GM06990 (cell line): Measurements from ENCODE around the gene GPR21.

ENCODE experiments used
- DNase-seq: peaks from one replicate; pipeline ENCODE4 v3.0.0-alpha.2; 2011; ENCODE audit not compliant: insufficient read length; ENCODE audit errors: extremely low read depth
- H3K27me3 ChIP-seq: replicated peaks from 2 replicates; pipeline ENCODE4 v1.6.0; 2011; ENCODE audit warnings: low read length; ENCODE audit not compliant: control insufficient read depth, insufficient read depth
- H3K36me3 ChIP-seq: 2 replicates; pipeline ENCODE4 v1.5.1; 2011; ENCODE audit warnings: low read length; ENCODE audit not compliant: control insufficient read depth, insufficient read depth
- H3K4me3 ChIP-seq: replicated peaks from 2 replicates; pipeline ENCODE4 v1.5.1; 2011; ENCODE audit warnings: low read depth, mild to moderate bottlenecking, control low read depth, low read length
- TF ChIP-seq, protein P1 (sequence below): IDR thresholded peaks from 2 replicates; pipeline ENCODE4 v1.5.1; 2011; ENCODE audit warnings: low read length, control low read depth, mild to moderate bottlenecking, inconsistent platforms; ENCODE audit not compliant: insufficient read depth, poor library complexity, severe bottlenecking

Gene GPR21

DNA sequence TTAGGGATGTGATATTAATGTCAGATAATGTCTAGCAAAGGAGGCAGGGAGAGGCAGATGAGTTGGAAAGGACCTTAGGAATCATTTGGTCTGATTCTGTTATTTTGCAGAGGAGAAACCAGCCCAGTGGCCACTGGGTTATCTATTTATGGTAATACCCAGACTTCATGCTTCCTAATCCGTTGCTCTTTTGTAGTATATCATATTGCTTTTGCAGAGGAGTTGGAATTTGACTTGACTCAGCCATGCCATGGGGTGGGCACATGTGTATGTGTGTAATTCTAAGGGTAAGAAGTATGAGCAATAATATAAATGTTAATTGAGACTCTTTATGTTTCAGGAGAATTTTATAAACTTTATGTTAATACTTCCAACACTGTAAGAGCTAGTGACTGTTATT lies 7.3 kb downstream of the GPR21 start:
- no peak for DNase-seq
- Histone ChIP-seq H3K36me3 (no peaks in the 10 kb centered on the region; the same call in none of the 2 replicates), H3K4me3 (no peak overlapping the region), H3K27me3 (no peaks in the 10 kb centered on the region)
- TF ChIP-seq, protein P1, sequence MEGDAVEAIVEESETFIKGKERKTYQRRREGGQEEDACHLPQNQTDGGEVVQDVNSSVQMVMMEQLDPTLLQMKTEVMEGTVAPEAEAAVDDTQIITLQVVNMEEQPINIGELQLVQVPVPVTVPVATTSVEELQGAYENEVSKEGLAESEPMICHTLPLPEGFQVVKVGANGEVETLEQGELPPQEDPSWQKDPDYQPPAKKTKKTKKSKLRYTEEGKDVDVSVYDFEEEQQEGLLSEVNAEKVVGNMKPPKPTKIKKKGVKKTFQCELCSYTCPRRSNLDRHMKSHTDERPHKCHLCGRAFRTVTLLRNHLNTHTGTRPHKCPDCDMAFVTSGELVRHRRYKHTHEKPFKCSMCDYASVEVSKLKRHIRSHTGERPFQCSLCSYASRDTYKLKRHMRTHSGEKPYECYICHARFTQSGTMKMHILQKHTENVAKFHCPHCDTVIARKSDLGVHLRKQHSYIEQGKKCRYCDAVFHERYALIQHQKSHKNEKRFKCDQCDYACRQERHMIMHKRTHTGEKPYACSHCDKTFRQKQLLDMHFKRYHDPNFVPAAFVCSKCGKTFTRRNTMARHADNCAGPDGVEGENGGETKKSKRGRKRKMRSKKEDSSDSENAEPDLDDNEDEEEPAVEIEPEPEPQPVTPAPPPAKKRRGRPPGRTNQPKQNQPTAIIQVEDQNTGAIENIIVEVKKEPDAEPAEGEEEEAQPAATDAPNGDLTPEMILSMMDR = no peak

DNA sequence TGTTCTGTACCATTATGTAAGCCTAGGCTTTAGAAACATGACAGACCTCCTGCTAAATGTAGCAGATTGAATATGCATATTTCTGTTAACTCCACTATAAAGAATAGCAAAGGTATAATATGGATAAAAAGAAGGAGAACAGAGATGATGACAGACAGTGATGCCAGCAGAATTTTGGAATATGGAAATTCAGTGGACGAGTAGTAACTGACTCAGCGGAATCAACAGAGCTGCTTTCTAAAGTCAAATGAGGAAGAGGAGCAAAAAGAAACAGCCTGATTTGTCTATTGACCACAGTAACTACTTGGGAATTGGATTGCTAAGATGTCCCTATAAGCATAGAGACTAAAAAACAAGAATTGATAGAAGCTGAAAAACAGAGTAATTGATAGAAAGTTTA lies 8.0 kb downstream of the GPR21 start:
- Histone ChIP-seq H3K4me3 (no peak overlapping the region), H3K36me3 (no peaks in the 10 kb centered on the region; the same call in none of the 2 replicates), H3K27me3 (no peaks in the 10 kb centered on the region)
- TF ChIP-seq, protein P1 = no peak
- no peak for DNase-seq

DNA sequence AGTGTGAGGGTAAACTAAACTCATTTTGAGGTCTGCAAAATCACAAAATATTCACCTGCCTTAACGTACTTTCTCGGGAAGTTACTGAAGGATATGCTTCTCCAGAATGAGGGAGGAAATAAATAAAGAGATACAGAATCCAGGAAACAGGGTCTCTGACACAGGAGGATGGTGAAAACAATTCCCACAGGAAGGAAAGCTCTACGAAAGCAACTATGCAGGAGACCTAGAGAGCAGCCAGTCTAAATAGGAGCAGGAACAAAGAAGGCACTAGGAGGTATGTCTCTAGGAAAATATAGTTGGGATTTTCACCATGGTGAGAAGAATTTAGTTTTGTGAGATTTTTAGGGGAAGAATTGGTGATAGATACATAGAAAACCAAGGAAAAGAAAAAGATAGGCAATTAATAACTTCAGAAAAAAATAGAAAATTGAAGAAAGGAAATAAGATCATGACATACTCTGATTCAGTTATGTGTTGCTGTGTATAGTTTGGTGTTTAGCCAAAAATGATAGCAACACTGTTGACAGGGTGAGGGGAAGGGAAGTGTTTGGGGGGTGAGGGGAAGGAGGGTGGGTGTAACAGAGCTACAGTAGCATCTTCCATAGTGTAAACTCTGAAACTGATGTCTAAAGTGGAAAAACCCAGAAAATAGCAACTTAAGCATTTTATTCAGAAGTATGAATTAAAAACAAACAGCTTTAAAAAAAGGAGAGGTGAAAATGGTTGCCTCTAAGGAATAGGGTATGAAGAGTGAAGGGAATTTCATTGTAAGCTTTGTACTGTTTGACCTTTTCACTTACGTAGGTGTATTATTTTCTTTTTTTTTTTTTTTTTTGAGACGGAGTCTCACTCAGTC lies 9.8 kb downstream of the GPR21 start:
- TF ChIP-seq, protein P1 = no peak
- Histone ChIP-seq H3K27me3 (no peaks in the 10 kb centered on the region), H3K4me3 (no peak overlapping the region), H3K36me3 (no peaks in the 10 kb centered on the region; the same call in none of the 2 replicates)
- DNase-seq = no peak

- Histone ChIP-seq H3K36me3 (no peaks in the 10 kb centered on the region; the same call in 1 of the 2 replicates), H3K4me3 (no peak overlapping the region), H3K27me3 (no peaks in the 10 kb centered on the region)
- DNase-seq = no peak
- TF ChIP-seq, protein P1 = no peak
These were observed 11.1 kb downstream of the GPR21 start for GRCh38 chr9:123044586-123044985.

GRCh38 chr9:123046406-123047195 lies 13.1 kb downstream of the GPR21 start:
- Histone ChIP-seq H3K27me3 (no peaks in the 10 kb centered on the region), H3K4me3 (no peak overlapping the region), H3K36me3 (no peaks in the 10 kb centered on the region; the same call in 1 of the 2 replicates)
- no peak for DNase-seq
- TF ChIP-seq, protein P1 = no peak
